ENCODE data around the gene HIP1.

Gene HIP1

DNA sequence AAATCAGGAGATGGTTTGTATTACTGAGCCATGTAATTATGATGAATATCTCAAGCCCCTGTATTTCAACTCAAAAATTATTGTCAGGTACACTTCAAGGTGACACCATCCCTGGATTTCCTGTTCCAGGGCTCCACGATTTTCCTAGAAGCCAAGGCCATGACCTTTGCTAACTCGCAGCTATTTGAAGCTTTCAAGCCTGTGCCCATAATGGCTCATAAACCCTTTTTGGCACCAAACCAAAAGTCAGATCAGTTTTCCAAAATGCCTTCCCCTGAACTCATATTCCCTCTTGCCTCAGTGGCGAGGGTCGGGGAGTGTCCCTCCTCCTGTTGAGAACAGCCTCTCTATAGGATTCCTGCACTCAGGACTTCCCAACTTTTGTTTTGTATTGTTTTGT lies 70.8 kb downstream of the HIP1 start:
- DNase-seq: no peak

DNA sequence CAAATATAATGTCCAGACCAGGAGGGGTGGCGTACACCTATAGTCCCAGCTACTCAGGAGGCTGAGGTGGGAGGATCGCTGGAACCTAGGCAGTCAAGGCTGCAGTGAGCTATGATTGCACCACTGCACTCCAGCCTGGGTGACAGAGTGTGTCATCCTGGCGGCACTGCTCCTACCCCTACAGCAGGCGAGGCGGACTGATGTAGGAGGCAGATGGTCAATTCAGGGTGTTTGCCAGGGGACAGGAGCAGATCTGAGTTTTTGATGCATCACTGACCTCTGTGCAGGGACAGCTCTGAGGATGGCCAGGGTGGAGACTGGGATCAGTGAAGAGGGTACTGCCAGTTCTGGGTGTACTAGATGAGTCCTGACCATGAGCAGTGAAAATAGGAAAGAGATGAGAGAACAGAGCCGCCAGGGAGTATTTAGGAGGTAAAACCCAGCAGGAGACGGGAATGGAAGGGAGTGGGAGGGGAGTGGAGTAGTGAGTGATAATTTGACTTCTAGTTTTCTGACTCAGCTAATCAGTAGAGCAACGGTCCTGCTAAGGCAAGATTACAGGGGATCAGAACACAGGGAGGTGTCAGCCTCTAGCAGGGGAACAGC lies 75.3 kb downstream of the HIP1 start:
- DNase-seq: no peak

DNA sequence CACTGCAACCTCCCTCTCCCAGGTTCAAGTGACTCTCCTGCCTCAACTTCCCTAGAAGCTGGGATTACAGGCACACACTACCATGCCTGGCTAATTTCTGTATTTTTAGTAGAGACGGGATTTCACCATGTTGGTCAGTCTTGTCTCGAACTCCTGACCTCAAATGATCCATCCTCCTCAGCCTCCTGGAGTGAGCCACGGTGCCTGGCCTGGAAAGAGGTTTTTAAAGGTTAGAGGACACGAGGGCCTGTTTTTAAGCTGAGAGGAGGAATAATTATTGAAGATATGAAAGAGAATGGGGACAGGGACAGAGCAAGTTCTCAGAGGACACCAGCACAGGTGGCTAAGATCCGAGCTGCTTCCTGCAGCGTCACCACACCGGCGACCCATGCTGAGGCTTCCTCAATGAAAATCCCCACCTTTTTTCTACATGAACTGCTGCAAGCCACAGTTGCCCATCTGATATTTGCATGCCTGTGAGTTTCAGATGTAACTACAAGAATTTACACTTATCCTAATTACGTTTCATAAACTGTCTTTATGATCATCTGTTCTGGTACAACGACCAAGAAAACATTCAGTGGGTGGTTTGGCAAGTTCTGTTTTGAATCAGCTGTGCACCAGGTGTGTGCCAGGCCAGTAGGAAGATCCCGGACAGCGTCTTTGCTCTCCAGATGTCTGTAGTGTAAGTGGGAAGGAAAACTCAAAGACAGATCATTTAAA lies 76.0 kb downstream of the HIP1 start:
- no peak for DNase-seq

DNA sequence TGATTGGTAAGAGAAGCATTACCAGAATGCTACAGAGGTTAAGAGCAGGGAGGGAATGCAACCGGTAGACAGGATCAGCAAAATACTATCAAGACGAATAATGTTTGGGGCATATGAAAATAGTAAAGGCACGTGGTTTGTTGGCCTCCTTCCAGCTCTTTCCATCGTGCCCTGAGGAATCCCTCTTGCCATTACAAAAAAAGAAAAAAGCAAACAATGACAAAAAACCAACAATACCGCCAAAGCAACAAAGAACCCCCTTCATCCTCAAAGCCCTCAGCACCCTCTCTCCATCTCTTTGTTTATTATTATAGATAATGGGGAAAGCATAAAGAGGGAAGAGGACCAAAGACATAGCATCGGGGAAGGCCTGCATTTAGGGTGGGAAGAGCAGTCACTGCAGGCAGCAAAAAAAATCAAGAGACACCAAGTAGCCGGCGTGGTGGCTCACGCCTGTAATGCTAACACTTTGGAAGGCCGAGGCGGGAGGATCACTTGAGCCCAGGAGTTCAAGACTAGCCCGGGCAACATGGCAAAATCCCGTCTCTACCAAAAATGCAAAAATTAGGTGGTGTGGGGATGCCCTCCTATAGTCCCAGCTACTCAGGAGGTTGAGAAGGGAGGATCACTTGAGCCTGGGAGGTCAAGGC lies 78.0 kb downstream of the HIP1 start:
- DNase-seq: no peak

DNA sequence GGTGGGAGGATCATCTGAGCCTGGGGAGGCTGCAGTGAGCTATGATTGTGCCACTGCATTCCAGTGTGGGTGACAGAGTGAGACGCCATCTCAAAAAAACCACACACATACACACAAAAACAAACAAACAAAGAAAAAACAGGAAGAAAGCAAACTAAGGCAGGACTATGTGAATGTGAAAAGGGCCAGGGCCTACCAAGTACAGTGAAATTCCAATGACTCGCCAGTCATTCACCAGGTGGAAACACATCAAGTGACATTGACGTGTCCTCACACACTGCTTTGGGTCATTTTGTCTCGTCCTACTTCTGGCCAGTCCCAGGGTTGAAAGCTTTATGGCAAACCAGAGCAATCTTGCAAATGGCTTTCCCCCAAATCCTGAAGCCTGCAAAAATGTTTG lies 79.9 kb downstream of the HIP1 start:
- no peak for DNase-seq

DNA sequence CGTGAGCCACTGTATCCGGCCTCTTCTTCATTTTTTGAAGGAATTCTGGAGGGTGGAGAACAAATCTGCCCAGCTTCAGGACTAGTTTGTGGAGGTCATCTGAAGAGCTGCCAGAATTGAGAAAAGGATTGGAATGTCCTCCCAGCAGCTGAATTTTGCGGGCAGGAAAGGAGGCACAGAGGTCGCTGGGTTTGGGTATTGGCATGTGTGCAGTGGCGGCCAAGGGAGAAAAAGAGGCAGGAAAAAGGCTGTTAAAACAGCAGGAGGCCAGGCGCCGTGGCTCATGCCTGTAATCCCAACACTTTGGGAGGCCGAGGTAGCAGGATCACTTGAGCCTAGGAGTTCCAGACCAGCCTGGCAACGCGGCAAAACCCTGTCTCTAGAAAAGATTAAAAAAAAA lies 80.4 kb downstream of the HIP1 start:
- no peak for DNase-seq

DNA sequence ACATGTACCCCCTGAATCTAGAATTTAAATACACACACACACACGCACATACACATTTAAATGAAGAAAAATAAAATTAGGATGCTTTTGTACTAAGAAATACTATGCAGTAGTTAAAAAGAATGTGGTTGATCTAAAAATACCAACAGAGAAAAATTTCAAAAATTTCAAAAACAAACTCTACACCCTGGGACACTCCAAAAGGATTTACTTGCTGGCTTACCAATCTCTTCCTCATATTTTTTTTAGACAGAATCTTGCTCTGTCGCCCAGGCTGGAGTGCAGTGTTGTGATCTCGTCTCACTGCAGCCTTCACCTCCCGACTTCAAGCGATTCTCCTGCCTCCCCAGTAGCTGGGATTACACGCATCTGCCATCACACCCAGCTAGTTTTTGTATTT lies 80.9 kb downstream of the HIP1 start:
- DNase-seq: no peak

DNA sequence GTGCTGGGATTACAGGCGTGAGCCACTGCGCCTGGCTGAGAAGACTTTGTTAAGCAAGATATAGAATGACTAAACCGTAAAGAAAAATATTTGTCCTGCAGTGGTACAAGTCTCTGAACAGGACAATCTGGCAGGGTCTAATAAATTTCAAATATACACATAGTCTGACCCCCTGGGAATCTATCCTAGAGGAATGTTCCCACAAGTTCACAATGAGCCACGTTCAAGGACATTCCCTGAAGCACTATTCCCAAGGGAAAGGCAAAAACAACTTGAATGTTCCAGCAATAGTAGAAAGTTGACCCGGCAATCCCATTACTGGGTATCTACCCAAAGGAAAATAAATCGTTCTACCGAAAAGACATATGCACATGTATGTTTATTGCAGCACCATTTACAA lies 82.0 kb downstream of the HIP1 start:
- no peak for DNase-seq

DNA sequence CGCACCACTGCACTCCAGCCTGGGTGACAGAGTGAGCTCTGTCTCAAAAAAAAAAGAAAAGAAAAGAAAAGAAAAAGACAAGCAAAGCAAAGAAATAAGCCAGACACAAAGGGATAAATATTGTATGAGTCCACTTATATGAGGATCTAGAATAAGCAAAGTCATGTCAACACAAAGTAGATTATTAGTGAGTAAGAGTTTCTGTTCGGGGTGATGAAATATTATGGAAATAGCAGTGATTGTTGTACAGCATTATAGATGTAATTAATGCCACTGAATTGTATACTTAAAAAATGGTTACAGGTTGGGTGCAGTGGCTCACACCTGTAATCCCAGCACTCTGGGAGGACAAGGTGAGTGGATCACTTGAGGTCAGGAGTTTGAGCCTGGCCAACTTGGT lies 83.2 kb downstream of the HIP1 start:
- no peak for DNase-seq

DNA sequence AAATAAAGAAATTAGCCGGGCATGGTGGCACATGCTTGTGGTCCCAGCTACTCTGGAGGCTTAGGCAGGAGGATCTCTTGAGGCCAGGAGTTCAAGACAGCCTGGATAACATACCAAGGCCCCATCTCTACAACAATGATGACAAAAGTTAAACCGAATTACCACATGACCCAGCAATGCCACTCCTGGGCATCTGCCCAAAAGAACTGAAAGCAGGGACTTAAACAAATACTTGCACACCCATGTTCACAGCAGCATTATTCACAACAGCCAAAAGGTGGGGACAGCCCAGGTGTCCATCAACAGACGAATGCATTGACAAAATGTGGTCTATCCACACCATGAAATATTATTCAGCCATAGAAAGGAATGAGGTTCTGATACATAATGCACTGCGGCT lies 83.9 kb downstream of the HIP1 start:
- no peak for DNase-seq

DNA sequence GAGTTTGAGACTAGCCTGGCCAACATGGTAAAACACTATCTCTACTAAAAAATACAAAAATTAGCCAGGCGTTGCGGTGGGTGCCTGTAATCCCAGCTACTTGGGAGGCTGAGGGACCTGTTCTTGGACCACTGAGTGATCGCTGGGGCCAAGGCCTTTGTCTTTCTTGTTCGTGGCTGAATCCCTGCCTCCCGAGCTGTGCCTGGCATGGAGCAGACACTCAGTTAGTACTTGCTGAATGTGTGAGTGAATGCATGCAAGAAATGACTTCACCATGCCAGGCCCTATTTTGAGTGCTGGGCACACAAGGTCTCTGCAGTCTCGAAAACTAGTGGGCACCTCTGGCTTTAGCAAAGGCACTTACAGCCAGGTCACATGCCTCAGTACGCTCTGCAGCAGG lies 85.1 kb downstream of the HIP1 start:
- DNase-seq: no peak

DNA sequence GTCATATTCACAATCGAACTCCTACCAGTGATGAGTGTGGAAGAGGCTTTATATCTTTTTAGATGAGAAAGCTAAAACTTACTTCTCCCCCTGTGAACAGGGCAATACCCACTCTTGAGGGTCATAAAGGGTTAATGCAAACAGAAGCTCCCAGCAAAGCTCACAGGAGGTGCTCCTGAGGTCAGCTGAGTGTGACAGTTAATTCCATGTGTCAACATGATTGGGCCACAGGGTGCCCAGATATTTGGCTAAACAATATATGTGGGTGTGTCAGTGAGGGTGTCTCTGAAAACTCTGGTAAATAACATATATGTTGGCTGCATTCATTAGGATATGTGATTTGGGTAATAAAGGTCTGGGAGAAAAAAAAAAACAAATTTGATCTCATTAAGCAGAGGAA lies 86.0 kb downstream of the HIP1 start:
- no peak for DNase-seq

DNA sequence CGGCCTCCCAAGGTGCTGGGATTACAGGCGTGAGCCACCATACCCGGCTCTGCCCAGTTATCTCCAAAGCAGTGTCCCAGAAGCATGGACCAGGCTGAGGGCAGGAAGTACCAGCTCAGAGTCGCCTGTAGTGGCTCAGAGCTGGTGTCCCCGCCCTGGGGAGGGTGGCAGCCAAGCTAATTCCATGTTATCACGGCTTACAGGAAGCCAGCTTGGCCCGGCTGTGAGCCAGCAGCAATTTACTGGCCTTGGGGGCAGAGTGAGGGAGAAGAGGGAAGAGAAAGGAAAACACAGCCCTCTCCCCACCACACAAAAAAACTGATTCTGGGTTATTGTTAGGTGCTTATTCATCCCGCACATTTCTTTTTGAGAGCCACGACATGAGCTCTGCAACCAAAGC lies 88.1 kb downstream of the HIP1 start:
- no peak for DNase-seq

DNA sequence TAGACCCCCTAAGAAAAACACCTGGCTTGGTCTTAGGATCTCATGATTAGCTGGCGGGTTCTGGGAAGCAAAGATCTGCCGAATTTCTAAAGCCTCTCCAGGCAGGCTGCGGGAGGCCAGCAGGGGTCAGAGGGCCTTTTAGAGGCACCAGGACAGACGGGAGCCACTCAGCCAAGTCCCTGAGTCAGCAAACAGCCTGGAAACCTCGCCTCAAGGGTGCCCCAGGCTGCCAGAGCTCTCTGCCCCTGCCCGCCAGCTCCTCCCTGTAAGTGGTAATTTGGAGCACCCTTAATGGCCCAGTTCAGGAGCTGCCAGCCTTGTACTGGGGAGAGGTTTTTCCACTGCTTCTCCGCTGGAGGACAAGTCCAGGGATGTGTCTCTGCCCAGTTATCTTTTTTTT lies 88.7 kb downstream of the HIP1 start:
- no peak for DNase-seq

DNA sequence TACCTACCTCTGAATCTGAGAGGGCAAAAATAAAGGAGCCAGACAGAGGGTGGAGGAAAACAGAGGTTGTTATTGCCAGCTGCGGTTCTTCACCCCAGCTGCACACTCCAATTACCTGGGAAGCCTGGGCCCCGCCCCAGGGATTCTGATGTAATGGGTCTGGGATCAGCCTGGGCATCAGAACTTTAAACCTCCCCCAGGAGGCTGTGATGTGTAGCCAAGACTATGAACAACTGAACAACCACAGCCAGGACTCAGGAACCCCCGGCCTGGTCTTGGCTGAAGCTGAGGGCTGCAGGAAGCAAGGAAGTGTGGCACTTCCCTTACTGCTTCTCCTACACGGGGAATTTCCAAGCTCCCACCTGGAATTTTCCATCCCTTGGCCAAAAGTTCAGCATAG lies 89.3 kb downstream of the HIP1 start:
- no peak for DNase-seq

DNA sequence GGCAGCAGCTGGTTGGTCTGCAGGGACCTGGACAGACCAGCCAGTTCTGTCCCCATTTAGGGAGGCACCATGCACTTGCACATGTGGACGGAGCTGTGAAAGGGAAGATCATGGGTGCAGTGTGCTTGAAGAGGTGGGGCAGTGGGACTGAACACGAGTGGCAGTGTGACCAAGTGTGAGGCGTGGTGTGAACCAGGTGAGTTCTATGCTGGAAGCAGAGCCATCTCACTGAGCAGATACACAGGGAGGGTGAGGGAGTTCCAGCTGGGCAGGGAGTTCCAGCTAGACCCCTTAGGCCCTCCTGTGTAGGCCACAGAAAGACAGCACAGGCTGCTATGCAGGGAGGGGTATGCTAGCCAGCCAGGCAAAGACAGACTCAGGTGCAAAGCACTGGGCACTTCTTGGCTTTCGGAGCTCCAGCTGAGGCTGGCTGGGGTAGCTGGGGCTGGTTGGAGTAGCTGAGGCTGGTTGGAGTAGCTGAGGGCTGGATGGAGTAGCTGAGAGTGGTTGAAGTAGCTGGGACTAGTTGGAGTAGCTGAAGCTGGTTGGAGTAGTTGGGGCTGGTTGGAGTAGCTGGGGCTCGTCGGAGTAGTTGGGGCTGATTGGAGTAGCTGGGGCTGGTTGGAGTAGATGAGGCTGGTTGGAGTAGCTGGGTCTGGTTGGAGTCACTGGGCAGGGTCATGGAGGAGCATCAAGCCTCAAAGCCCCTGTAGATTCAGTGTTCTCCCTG lies 90.9 kb downstream of the HIP1 start:
- DNase-seq: no peak

DNA sequence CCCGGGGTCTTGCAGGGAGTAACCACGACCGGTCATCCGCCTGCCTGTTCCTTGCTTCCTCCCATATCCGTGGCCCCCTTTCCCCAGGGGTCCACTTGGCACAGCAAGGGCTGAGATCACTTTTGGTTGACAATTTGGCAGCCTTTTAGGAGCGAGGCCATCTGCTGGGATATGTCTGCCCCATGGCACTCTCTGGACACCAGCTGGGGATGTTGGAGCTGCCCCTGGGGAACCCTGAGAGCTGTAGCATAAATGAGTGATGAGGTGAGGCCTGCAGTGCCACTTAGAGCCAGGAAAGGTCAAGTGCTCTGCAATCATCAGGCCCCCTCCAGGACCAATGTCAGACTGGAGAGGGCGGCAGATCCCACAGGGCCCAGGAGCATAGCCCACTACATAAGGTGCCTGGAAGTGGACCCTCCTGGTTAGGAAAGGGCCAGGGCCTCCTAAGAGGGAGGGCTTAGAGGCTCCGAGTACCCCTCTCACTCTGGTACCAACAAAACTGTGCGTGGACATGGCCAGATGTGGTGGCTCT lies 92.1 kb downstream of the HIP1 start:
- no peak for DNase-seq

DNA sequence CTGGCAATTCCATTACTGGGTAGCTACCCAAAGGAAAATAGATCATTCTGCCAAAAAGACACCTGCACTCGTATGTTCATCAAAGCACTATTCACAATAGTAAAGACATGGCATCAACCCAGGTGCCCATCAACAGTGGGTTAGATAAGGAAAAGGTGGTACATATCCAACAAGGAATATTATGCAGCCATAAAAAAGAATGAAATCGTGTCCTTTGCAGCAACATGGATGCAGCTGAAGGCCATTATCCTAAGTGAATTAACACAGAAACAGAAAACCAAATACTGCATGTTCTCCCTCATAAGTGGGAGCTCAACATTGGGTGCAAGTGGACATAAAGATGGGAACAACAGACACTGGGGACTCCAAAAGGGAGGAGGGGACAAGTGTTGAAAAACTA lies 93.2 kb downstream of the HIP1 start:
- no peak for DNase-seq

DNA sequence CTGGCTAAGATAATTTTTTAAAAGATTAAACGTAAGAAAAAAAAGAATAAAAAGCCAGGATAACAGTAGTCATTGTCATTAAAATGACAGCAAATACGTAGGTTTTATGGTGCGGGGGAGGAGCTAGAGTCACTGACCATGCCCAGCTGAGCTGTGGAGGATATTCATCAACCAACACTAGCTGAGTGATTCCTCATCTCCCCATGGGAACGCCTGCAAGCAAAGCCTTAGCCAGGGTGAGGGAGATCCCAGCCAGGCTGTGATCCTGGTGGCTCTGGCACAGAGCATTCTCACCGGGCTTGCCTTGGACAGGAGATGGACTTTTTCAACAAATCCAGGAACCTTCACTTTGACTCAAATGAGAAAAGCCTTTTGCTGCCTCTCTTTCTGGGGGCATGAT lies 94.2 kb downstream of the HIP1 start:
- DNase-seq: no peak

DNA sequence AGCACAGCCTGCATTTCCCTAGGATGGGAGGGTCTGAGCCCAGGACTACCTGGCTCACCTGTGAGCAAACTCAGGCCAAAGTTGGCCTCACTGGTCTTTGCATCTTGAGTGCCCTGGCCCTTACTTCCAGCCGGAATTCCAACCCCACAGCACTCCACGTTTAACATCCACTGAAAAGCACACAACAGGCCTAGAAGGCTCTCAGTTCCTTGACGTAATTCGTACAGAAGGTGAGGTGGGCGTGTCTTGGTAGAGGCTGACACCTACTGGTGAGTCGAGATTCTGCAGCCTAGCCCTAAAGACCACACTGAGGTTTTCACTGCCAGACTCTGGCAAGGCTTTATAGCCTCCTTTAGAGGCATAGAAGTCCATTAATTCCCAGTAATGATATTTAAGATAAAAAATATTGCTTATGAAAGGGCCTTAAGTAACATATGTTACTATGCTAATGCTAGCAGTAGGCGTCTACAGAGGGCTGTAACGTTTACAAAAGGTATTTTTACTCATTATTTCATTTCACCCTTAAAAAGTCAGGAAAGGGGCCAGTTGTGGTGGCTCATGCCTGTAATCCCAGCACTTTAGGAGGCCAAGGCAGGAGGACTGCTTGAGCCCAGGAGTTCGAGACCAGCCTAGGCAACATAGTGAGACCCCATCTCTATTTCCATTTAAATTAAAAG lies 95.8 kb downstream of the HIP1 start:
- peak; percentile 45 for DNase-seq

DNA sequence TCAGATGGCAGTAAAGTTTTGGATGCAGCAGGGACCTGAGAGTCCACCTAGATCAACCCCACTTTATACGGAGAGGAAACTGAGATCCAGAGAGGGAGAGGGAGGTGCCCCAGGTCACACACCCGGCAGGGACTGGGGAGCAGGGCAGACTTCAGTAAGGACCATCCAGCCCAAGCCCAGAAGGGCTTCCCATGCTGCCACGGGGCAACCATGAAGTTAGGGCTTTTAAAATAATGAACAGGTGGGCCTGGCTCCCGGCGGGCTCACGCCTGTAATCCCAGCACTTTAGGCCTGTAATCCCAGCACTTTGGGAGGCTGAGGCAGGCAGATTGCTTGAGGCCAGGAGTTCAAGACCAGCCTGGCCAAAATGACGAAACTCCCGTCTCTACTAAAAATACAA lies 98.5 kb downstream of the HIP1 start:
- no peak for DNase-seq

DNA sequence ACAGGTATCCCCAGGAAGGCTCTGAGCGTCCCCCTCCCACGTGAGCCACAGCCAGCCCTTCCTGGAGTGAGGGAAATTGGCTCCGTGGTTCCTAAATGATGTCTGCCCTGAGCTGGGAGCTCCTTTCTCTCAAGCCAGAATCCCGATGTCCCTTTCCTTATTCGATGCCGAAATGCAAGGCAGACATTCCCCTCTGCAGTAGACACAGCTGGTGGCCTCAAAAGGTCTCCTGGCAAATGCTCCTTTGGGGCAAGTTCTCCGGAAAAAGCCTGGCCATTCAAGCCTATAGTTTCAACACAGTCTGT lies 98.9 kb downstream of the HIP1 start:
- DNase-seq: no peak
